Frontal cortex (tissue), 4 donors: Measurements from ENCODE around the gene NMNAT3. TPM values are rescaled to one million over a fixed set of nuclear protein-coding genes. Genes with fewer than 3 reads are reported as not detected.

ENCODE experiments used
- DNase-seq, 2 donors: peaks; one replicate each; pipeline ENCODE4 v3.0.0; 2012; ENCODE audit warnings: low spot score in 2 of 2
- FAIRE-seq: peaks from 2 replicates; lab custom pipeline; 2012; peaks lifted over from hg19 to GRCh38; lab: Jason Lieb, UNC
- total RNA-seq: library from RNA; depleted of rRNA; stranded (reverse); fragments of >200 nt; gene quantifications from one replicate; pipeline ENCODE4 v1.2.3, GENCODE V29; 2014
- donor health status: control.
- donor health status: control.
- donor health status: control.

The NMNAT3 gene
- total RNA-seq, 1 donor from 2014 or later, result 6.9 TPM

DNA sequence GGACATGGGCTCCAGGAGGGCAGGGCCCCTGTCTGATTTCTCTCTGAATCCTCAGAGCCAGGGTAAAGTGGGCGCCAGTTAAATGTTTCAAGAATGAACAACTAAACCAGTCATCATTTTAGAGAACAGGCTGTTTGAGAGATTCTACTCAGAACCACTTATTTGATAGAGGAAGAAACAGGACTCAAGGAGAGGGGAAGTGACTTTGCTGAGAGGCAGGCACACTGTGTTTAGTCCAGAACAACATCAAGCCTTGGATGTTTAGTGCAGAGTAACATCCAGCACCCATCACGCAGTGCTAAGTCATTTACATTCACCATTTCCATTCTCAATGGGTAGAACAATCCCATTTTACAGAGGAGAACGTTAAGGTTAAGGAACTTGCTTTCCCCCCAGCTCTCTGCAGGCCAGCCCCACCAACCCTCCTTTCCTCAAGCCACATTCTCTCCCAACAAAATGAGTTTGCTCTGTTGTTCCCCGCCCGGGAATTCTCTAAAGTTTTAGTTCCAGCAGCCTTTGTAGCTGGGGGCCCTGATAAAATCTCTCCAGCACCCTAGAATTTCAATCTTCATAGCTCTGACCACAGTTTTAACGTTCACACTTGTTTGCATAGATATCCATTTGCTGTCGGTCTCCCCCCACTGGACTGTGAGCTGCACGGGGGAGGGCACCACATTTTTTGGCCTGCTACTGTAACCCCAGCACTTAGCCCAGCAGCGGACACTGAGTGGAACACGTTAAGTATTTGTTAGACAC, 962 bp downstream of the NMNAT3 start:
- FAIRE-seq (no peak), DNase-seq (no peak)

DNA sequence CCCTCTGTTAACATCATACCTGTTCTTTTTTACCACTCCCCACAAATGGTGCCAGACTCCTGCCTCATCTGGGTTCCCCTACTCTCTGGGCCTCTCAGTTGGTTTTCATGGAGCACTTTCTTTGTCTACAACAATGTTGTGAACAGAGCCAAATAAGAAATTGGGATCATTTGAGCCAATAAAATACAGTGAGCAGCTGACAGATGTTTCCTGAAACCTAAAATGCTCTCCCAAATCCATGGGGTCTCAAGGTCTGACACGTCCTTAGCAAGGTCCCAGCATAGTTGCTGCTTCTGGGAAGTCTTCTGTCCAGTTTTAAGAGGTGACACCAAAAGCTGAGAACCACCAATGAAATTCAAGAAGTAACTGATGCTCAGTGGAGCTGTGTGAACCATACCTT, 1.7 kb downstream of the NMNAT3 start:
- no peak for FAIRE-seq
- no peak for DNase-seq

DNA sequence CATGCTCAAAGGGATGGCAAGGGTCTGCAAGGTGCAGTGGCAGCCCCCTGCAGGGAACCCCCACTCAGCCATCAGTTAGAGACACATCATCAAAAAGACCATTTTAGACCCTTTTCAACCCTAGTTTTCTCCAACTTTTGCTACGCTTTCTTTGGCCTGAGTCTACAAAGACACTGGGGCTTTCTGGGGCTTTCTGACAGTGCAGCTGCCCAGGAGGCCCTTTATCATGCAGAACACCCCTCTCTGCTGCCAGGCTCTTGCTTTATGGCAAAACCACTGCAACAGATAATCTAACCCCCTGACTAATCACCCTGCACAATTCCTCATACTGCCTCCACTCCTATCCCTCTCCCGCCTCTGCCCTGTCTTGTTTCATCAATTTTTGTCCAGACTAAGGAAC, 2.4 kb downstream of the NMNAT3 start:
- FAIRE-seq (no peak), DNase-seq (no peak)

DNA sequence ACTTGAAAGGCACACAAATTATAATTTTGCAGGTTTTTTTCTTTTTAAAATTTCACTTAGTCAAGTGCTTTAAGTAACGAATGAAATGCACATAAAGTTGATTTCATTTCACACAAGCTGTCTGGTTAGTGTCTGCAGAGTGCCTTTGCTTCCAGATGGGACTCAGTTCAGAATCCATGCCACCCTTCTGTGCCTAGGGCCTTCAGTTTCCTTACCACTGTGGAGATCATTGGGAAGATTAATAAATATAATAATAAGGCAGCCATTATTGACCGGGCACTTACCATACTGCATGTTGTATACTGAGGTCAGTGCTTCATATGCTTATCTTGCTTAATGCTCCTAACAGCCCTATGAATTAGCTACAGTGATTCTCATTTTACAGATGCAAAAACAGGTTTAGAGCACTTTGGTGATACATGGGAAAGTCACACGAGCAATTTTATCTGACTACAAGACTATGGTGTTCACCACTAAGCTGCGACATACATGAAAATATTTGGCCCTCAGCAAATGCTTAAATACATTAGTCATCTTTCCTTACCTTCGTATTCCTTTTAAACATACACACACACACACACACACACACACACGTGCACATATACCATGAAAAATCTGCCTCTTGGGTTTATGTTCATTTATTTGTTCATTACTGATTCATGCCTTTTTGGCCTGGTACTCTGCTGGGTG, 3.1 kb downstream of the NMNAT3 start:
- FAIRE-seq (no peak), DNase-seq (no peak)

DNA sequence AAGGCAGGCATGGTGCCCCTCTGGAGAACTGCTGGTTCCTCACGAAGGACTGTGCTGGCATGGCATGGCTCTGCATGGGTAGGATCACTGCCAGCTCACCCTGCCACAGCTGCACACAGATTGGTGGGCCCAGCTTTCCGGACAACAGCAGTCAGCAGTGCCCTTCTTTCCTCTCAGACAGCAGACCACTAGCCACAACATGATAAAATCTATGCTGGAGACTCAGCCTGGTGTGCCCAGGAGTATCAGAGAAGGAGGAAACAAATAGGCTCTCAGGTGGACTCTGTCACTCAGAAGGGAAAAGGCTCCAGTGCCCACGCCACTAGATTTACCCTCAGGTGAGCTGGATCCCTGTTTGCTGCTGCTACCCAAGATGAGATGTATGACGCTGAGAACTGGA, 4.9 kb downstream of the NMNAT3 start:
- no peak for FAIRE-seq
- DNase-seq, result no peak

DNA sequence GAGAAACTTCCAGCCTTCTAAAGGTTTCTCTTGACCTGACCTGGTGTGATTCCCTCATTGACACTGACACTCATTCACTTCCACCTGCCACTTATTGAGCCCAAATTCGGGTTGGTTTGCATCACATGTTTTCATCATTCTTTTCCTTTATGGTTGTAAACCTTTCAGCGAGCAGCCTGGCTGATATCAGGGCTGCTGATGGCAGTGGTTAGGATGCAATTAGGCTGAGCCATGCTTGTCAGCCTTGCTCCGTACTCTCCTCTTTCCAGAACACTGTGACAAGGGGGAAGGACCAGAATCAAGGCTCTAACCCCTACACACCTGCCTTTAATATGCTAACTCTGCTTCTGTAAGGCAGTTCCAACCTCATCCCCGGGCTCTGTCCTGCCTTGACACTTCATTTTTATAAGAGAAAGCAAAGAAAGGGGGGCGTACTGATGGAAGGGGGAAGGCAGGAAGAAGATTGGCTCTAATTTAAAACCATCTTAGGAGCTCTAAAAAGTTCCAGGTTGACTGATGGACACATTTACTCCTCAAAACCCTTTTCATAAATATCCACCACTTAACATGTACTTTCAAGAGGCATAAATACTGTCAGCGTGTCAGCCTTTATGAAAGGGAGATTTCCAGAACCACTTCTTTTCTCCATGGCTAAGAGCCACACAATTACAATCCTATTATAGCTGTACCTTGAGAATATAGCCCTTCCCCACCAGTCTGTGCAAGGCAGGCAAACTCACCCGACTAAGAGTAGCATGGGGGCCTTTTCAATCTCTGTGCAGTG, 5.7 kb downstream of the NMNAT3 start:
- no peak for FAIRE-seq
- no peak for DNase-seq

DNA sequence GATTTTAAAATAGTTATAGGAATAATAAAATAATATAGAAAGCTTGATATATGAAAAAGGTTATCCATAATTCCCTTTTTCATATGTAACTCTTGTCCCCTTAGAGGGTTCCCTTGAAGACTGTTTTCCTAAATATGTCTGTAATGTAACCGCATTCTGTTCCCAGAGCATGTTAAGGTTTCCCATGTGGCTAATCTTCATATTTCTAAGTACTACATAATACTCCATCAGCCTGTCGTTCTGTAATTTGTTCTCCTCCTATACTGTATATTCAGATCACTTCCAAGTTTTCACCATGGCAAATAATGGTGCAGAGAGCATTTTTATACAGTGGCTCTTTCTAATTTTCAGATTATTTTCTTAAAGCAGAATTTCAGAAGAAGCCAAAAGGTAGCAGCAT, 6.7 kb downstream of the NMNAT3 start:
- no peak for FAIRE-seq

DNA sequence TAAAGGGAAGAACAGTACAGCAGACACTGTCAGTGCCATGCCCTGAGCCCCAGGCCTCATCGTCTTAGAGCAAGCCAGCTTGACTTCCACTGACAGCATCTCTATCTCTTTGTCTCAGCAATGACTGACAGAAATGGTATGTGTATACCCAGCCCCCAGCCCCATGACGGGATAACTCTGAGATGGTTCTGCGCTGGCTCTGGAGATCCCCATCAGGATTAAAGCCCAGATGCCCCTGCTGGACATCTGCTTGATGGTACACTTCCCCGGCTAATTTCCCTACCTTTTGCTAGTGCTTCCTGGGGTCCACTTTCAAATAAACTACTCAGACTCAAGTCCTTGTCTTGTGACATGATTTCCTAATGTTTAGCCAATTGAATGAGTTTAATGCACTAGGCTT, 7.6 kb downstream of the NMNAT3 start:
- FAIRE-seq (no peak), DNase-seq (no peak)

More for the DNA sequence above, 6.7 kb downstream of the NMNAT3 start:
- DNase-seq, result no peak

DNA sequence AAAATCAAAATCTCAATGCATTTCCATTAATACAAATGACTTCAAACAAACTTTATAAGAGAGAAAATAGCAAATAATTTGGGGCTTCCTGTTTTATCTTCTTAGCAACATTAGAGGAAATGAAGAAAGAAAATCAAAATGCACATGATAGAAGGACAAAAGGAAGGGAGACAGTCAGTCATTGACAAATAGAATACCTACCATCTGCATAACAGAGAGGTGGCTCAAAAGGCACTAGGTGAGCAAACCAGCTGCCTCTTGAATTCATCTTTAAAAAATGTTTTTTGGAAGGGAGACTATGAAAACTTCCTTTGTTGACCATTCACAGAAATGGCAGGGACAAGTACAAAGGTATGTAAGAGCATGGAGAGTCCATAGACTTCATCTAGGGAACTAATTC, 9.4 kb downstream of the NMNAT3 start:
- DNase-seq (no peak), FAIRE-seq (no peak)

DNA sequence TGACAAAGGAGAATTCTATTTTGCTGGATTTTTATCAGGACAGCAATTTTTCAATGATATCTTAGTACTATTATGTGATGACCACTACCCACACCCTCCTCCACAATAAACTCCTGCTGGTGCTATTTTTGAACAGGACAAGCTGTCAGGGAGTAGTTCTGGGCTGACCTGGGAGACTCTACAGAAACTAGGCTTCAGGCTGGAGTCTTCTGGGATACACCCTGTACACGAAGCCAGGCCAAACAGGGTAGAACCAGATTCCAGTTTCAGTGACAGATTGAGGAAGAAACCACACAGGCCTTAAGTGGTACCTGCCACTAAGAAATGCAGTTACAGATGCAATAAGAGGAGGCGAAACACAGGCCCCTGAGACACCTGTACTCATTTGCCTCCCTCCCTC, 12.8 kb downstream of the NMNAT3 start:
- DNase-seq (no peak), FAIRE-seq (no peak)

DNA sequence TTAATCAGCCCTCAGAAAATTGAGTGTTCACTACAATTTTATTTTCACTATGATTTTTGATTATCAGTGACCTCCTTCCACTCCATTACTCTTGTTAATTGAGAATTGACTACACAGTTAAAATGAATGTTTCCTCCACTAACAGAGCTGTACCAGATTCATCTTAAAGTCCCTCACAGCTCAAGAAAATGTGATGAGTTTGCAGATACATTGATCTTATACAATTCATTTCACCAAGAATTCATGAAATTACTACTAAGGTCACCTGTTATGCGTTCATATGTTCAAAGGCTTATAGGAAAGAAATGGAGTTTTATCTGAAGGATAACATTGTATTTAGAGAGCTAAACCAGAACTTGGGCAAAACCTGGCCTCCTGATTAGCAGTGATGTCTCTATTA, 17.5 kb downstream of the NMNAT3 start:
- no peak for FAIRE-seq
- DNase-seq, result no peak

DNA sequence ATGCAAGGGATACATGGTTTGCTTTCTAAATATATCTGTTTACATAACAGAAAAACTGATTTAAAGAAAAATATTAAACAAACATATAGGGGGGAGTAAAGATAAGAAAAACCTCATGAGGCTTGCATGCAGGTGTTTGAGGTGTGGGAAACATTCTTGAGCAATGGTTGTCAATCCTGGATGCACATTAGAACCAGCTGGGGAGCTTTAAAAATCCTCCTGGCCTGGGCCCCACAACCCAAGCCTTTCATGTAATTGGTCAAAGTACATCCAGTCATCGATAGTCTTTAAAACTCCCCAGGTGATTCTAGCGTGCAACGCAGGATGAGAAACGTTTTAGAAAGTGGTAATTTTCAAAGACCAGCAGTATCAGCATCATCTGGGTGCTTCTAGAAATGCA, 18.3 kb downstream of the NMNAT3 start:
- DNase-seq, result no peak
- FAIRE-seq, result no peak

DNA sequence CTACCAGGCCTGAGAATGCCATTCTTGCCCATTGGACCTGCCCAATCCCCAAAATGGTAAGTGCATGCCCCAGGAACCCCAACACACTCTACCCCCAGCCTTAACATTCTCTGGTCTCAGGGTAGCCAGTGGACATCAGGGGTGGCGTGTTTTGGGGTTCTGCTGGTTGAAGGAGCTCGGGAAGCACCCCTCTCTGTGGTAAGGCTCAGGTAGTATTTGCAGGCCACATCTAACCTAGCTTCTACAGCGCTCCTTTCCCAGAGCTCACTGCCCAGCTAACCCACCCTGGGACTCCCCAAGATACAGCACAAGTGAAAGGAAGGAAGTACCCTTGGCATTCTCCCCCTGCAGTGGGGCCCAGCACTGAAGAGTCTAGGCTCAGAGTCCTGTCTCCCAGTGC, 19.8 kb downstream of the NMNAT3 start:
- DNase-seq (no peak), FAIRE-seq (no peak)

DNA sequence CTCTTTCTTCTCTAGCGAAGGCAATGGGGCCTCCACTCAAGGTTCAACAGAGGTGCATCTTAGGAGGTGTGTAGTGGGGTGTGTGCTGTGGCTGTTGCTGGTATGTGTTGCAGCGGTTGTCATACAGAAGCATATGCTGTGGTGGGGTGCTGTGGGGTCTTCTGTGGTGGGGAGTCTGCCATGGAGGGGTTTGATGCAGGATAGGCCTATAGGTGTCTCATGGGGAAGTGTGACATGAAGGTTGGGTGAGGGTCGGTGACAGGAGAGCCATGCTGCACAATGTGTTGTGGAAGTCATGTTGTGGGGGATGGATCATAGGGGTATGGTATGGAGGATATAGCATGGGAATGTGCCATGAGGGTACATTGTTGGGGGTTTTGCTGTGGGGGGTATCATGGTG, 20.3 kb downstream of the NMNAT3 start:
- DNase-seq (no peak), FAIRE-seq (no peak)

DNA sequence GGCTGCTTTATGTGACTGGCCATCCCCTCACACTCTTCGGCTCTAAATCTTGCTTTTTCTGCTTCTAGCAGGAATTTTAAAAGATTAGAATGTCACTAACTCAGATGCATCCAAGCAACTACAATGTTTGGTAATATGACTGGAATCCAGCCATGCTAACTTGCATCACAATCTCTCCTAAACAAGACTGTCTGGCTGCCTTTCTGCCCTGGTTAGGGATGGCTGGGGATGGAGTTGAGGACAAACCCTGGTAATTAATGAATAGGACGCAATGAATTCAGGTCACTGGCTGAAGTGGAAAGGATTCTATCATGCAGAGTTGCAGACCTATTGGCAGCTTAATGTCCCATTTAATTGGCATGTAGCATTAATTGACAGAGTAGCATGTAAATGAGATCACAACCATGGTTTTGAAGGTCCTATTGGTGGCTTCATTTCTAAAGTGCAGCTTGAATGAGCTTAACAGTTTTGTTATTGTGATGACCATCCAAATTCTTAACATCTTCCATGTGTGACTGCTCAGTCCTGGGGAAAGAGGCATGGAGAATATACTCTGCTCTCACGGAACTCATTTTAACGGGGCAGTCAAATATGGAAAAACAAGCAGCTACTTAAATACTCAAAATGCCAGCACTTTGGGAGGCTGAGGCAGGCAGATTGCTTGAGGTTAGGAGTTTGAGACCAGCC, 21.7 kb downstream of the NMNAT3 start:
- FAIRE-seq, result no peak

DNA sequence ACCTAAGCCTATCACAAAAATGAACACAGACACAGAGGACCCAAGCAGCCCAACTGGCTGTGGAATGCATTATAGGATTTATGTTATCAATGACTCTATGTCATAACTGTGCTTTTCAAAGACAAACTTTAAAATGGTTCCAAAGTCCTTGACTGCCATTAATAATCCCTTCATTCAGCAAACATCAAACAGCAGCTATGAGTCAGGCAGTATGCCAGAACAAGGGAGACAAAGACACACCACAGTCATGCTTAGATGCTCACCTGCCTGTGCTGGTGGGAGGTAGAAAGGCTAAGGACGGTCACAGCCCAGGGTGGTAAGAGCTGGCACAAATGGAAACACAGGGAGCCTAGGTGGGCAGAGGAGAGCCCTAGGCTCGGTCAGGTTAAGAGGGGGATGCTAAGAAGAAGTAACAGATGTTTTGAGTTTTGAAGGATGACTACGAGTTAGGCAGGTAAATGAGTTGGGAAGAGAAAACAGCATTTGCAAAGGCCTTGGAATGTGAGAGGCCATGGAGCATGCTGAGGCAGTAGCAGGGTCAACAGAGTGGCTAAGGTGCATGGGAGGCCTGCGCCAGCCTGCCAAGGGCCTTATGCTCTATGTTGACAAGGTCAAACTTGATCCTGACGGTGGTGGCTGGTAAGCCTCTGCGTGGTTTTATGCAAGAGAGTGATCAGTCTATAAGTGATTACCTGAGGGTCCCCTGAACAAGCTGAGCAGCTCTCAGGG, 23.0 kb downstream of the NMNAT3 start:
- no peak for FAIRE-seq
- DNase-seq, result no peak

More for the DNA sequence above, 21.7 kb downstream of the NMNAT3 start:
- no peak for DNase-seq

DNA sequence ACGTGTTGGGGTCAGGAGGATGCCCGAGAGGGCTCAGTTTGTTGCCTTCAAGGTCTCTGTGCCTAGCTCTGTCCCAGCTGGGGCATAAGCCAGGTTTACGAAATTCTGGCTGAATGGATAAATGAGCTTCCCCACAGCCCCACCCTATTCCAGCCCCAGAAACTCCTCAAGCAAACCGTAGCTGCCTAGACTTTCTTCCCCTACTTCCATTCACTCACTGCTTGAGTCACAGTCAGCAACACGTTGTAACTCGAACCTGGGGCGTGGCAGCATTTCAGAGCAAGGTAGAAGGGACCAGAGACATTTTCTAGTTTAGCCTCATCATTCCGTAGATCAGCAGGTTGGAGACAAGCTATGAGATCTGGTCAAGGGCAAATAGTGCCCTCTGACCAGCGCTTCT, 24.2 kb downstream of the NMNAT3 start:
- FAIRE-seq, result no peak

DNA sequence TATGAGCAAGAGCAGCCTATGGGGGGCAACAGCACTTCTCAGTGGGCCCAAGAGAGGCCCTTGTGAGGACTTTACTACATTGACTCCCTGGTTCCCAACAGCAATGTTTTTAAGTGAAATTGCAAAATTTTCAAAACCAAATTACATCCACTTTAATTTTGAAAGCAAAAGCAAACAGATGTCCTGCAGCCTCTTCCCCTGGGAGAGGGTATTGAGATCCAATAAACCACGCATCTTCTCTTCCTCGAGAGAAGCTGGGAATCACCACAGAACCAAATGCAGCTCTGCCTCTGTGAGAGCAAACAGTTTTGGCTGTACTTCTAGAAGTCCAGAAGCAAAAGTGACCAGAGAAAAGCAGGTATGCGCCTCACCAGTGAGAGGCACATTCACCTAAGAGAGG, 25.2 kb downstream of the NMNAT3 start:
- DNase-seq (no peak), FAIRE-seq (no peak)

More for the DNA sequence above, 24.2 kb downstream of the NMNAT3 start:
- DNase-seq, result no peak

DNA sequence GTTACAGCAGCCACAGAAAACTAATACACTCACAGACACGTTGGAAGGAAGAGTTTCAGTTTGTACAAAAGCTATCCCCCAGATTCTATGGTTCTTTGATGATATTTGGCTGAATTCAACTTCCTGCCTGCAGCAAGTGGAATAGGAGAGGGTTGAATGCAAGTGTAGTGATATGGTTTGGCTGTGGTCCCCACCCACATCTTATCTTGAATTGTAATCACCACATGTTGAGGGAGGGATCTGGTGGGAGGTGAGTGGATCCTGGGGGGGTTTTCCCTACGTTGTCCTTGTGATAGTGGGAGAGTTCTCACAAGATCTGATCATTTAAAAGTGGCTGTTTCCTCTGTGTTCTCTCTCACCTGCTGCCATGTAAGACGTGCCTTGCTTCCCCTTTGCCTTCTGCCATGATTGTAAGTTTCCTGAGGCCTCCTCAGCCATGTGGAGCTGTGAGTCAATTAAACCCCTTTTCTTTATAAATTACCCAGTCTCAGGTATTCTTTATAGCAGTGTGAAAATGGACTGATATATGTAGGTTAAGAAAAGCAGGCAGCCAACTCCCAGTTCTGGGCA, 29.8 kb downstream of the NMNAT3 start:
- FAIRE-seq, result no peak
- DNase-seq, result no peak
